ENCODE measurements around the gene NCKAP5. TPM values are rescaled to one million over a fixed set of nuclear protein-coding genes. Genes with fewer than 3 reads are reported as not detected.

The NCKAP5 gene
- total and polyA plus RNA-seq, 2 of the 8 experiments (the other 6 are each of a cell fraction or from before 2014, with no cell fraction given): 0.27 to 0.86 TPM

GRCh38 chr2:133532919-133533318, 35.3 kb downstream of the NCKAP5 start (continued):
- TF ChIP-seq ATF2 (IDR thresholded peaks at IDR 0.05; ENCODE audit: low read length): no peak
- no peak for TF ChIP-seq POLR2AphosphoS5 (IDR thresholded peaks at IDR 0.05; ENCODE audit: low read depth, low read length)
- no peak for TF ChIP-seq TCF12 (IDR thresholded peaks at IDR 0.05; ENCODE audit: low read depth, low read length)
- no peak for TF ChIP-seq SRF (IDR thresholded peaks at IDR 0.05; ENCODE audit: low read depth, low read length)
- no peak for TF ChIP-seq SP4 (IDR thresholded peaks at IDR 0.05; ENCODE audit: low read length)
- TF ChIP-seq SIN3A (conservative IDR thresholded peaks at IDR 0.05 in 1 of 2, IDR thresholded peaks at IDR 0.05 in 1 of 2; ENCODE audit: low read depth in 1 of 2, low read length in 2 of 2): no peak
- TF ChIP-seq, protein P1, sequence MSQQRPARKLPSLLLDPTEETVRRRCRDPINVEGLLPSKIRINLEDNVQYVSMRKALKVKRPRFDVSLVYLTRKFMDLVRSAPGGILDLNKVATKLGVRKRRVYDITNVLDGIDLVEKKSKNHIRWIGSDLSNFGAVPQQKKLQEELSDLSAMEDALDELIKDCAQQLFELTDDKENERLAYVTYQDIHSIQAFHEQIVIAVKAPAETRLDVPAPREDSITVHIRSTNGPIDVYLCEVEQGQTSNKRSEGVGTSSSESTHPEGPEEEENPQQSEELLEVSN (IDR thresholded peaks at IDR 0.05): no peak
